H1 (cell line): ENCODE results near the gene ITGB5. TPM values are rescaled to one million over a fixed set of nuclear protein-coding genes. Genes with fewer than 3 reads are reported as not detected.

ENCODE experiments used
- CTCF ChIA-PET: fragments of 300-600 bp; sonication (Branson Sonifier 250); formaldehyde crosslinking; loops from one replicate; lab custom pipeline; 2021; ENCODE audit not compliant: partially characterized antibody; lab: Charles Lee
- POLR2A ChIA-PET: fragments of 300-600 bp; sonication (Branson Sonifier 250); formaldehyde crosslinking; loops from one replicate; lab custom pipeline; 2021; ENCODE audit warnings: inconsistent platforms; ENCODE audit not compliant: partially characterized antibody; lab: Charles Lee
- DNase-seq, 2 experiments: peaks; one replicate each; pipeline versions ENCODE4 v3.0.0 to v3.0.0-alpha.2; 2010 to 2022; ENCODE audit warnings: low spot score in 2 of 2, low read depth in 1 of 2, mixed read lengths in 1 of 2
- FAIRE-seq: peaks from 2 replicates; lab custom pipeline; 2011; peaks lifted over from hg19 to GRCh38; lab: Jason Lieb, UNC
- H2AFZ ChIP-seq: 2 replicates; pipeline ENCODE4 v1.8.1; 2012; ENCODE audit warnings: low read length, inconsistent platforms
- H2AK5ac ChIP-seq: 2 replicates; pipeline ENCODE4 v1.6.1; 2013; ENCODE audit warnings: low read depth, low read length
- H2BK120ac ChIP-seq: replicated peaks from 2 replicates; pipeline ENCODE3; 2013; ENCODE audit warnings: low read depth, low read length, inconsistent platforms
- H2BK12ac ChIP-seq: 2 replicates; pipeline ENCODE4 v1.6.1; 2013; ENCODE audit warnings: low read depth, low read length
- H2BK15ac ChIP-seq: 2 replicates; pipeline ENCODE4 v1.6.1; 2013; ENCODE audit warnings: low read length
- H2BK20ac ChIP-seq: 2 replicates; pipeline ENCODE4 v1.6.1; 2013; ENCODE audit warnings: low read length
- H2BK5ac ChIP-seq: 2 replicates; pipeline ENCODE4 v1.6.1; 2013; ENCODE audit warnings: low read depth, low read length
- H3K14ac ChIP-seq: 2 replicates; pipeline ENCODE4 v1.6.1; 2013; ENCODE audit warnings: inconsistent platforms; ENCODE audit not compliant: insufficient read length
- H3K18ac ChIP-seq: 2 replicates; pipeline ENCODE4 v1.6.1; 2013; ENCODE audit warnings: low read length; ENCODE audit errors: extremely low read depth
- H3K23ac ChIP-seq: 2 replicates; pipeline ENCODE4 v1.6.1; 2013; ENCODE audit warnings: inconsistent platforms; ENCODE audit not compliant: insufficient read length
- H3K23me2 ChIP-seq: 2 replicates; pipeline ENCODE4 v1.6.1; 2013; ENCODE audit warnings: low read depth, low read length
- H3K27ac ChIP-seq: 2 replicates; pipeline ENCODE4 v1.6.1; 2011; ENCODE audit warnings: low read depth, low read length, inconsistent platforms
- H3K27me3 ChIP-seq, 4 experiments: replicated peaks in 1 of 4; 1 replicate in 1 of 4; 2 replicates in 3 of 4; pipeline versions ENCODE4 v1.6.1 to v1.8.1; 2011 to 2013; ENCODE audit warnings: low read length in 3 of 4, mild to moderate bottlenecking in 3 of 4, inconsistent platforms in 2 of 4, mixed read lengths in 2 of 4, moderate library complexity in 1 of 4; ENCODE audit not compliant: control insufficient read depth in 3 of 4, insufficient read depth in 3 of 4; ENCODE audit errors: extremely low read depth in 1 of 4
- H3K36me3 ChIP-seq, 4 experiments: 2 replicates each; pipeline versions ENCODE4 v1.6.1 to v1.8.1; 2011 to 2013; ENCODE audit warnings: mild to moderate bottlenecking in 4 of 4, low read length in 3 of 4, moderate library complexity in 2 of 4, control low read depth in 1 of 4, inconsistent platforms in 1 of 4; ENCODE audit not compliant: insufficient read depth in 4 of 4, control insufficient read depth in 2 of 4
- H3K4ac ChIP-seq: replicated peaks from 2 replicates; pipeline ENCODE3; 2013; ENCODE audit warnings: low read length, low read depth, mixed read lengths, inconsistent platforms; ENCODE audit not compliant: insufficient read length
- H3K4me1 ChIP-seq, 4 experiments: replicated peaks in 1 of 4; 1 replicate in 1 of 4; 2 replicates in 3 of 4; pipeline versions ENCODE4 v1.6.1 to v1.8.1; 2011 to 2013; ENCODE audit warnings: low read length in 3 of 4, inconsistent platforms in 2 of 4, mixed read lengths in 1 of 4; ENCODE audit not compliant: insufficient read depth in 4 of 4, control insufficient read depth in 3 of 4
- H3K4me2 ChIP-seq, 2 experiments: 2 replicates each; pipeline versions ENCODE4 v1.6.1 to v1.8.1; 2011 to 2013; ENCODE audit warnings: low read depth in 2 of 2, low read length in 2 of 2, control low read depth in 1 of 2, inconsistent platforms in 1 of 2, mild to moderate bottlenecking in 1 of 2; ENCODE audit not compliant: insufficient read depth in 1 of 2
- H3K4me3 ChIP-seq, 4 experiments: fragments of 200-600, 300-600 bp in 1 of 4; sonication (generic), shearing (Covaris generic), sonication (Bioruptor Twin) in 1 of 4; 2 replicates each; pipeline versions ENCODE4 v1.5.1 to v1.8.1; 2011 to 2016; ENCODE audit warnings: low read length in 4 of 4, low read depth in 3 of 4, control low read depth in 2 of 4, inconsistent platforms in 2 of 4, mild to moderate bottlenecking in 2 of 4, mixed read lengths in 1 of 4, moderate library complexity in 1 of 4; ENCODE audit not compliant: insufficient read depth in 2 of 4; ENCODE audit errors: extremely low read depth in 1 of 4
- H3K56ac ChIP-seq: replicated peaks from 2 replicates; pipeline ENCODE3; 2013; ENCODE audit warnings: low read depth, mild to moderate bottlenecking, mixed read lengths, low read length, inconsistent platforms; ENCODE audit not compliant: insufficient read length
- H3K79me1 ChIP-seq: 2 replicates; pipeline ENCODE4 v1.6.1; 2013; ENCODE audit warnings: low read depth, low read length, control low read depth
- H3K79me2 ChIP-seq, 2 experiments: 2 replicates each; pipeline versions ENCODE4 v1.6.1 to v1.8.1; 2012 to 2013; ENCODE audit warnings: low read length in 2 of 2, mild to moderate bottlenecking in 2 of 2, inconsistent platforms in 1 of 2; ENCODE audit not compliant: insufficient read depth in 2 of 2, control insufficient read depth in 1 of 2
- H3K9ac ChIP-seq, 4 experiments: replicated peaks in 1 of 4; 1 replicate in 1 of 4; 2 replicates in 3 of 4; pipeline versions ENCODE4 v1.6.1 to v1.8.1; 2011 to 2013; ENCODE audit warnings: low read depth in 3 of 4, low read length in 3 of 4, control low read depth in 2 of 4, mild to moderate bottlenecking in 2 of 4, moderate library complexity in 2 of 4, inconsistent platforms in 1 of 4; ENCODE audit errors: extremely low read depth in 1 of 4
- H3K9me3 ChIP-seq, 2 experiments: 2 replicates each; pipeline versions ENCODE4 v1.6.1 to v1.8.1; 2012 to 2013; ENCODE audit warnings: mild to moderate bottlenecking in 2 of 2, moderate library complexity in 2 of 2, control low read depth in 1 of 2, inconsistent platforms in 1 of 2, low read depth in 1 of 2, low read length in 1 of 2, mixed read lengths in 1 of 2; ENCODE audit not compliant: insufficient read depth in 2 of 2
- H4K20me1 ChIP-seq, 2 experiments: replicated peaks in 1 of 2; 2 replicates each; pipeline versions ENCODE3 to v1.8.1; 2011 to 2013; ENCODE audit warnings: inconsistent platforms in 2 of 2, low read length in 2 of 2, mild to moderate bottlenecking in 1 of 2; ENCODE audit not compliant: insufficient read depth in 2 of 2, control insufficient read depth in 1 of 2
- H4K5ac ChIP-seq: 2 replicates; pipeline ENCODE4 v1.6.1; 2013; ENCODE audit warnings: low read length, low read depth, mixed read lengths, inconsistent platforms; ENCODE audit not compliant: insufficient read length
- H4K8ac ChIP-seq: 2 replicates; pipeline ENCODE4 v1.8.0; 2013; ENCODE audit warnings: mild to moderate bottlenecking, moderate library complexity, low read length, inconsistent platforms; ENCODE audit not compliant: insufficient read depth; ENCODE audit errors: extremely low read depth
- H4K91ac ChIP-seq: replicated peaks from 2 replicates; pipeline ENCODE3; 2013; ENCODE audit warnings: low read length, mixed read lengths, inconsistent platforms; ENCODE audit not compliant: insufficient read length
- BRCA1 ChIP-seq: IDR thresholded peaks from 2 replicates; pipeline ENCODE4 v1.6.1; 2012; ENCODE audit warnings: low read depth, low read length, improper control_type of control experiment
- CEBPB ChIP-seq: IDR thresholded peaks from 2 replicates; pipeline ENCODE4 v1.6.1; 2012; ENCODE audit warnings: low read depth, low read length
- CHD1 ChIP-seq: IDR thresholded peaks from 2 replicates; pipeline ENCODE4 v1.6.1; 2012; ENCODE audit warnings: low read depth, low read length, improper control_type of control experiment
- EGR1 ChIP-seq: IDR thresholded peaks from 2 replicates; pipeline ENCODE4 v1.6.1; 2011; ENCODE audit warnings: low read depth, low read length, borderline replicate concordance
- FOSL1 ChIP-seq: IDR thresholded peaks from 2 replicates; pipeline ENCODE4 v1.6.1; 2011; ENCODE audit warnings: mild to moderate bottlenecking, low read depth, low read length, moderate library complexity; ENCODE audit not compliant: insufficient read depth
- GABPA ChIP-seq: IDR thresholded peaks from 2 replicates; pipeline ENCODE4 v1.6.1; 2011; ENCODE audit warnings: mild to moderate bottlenecking, low read length, moderate library complexity, borderline replicate concordance; ENCODE audit not compliant: insufficient read depth
- HDAC2 ChIP-seq, 2 experiments: fragments of 300-600 bp in 1 of 2; sonication (generic) in 1 of 2; IDR thresholded peaks; 2 replicates each; pipeline ENCODE4 v1.6.1; 2011 to 2012; ENCODE audit warnings: low read depth in 2 of 2, low read length in 2 of 2, mild to moderate bottlenecking in 2 of 2, moderate library complexity in 2 of 2, borderline replicate concordance in 1 of 2, inconsistent platforms in 1 of 2
- JUN ChIP-seq: IDR thresholded peaks from 2 replicates; pipeline ENCODE4 v1.6.1; 2011; ENCODE audit warnings: low read depth, mild to moderate bottlenecking, improper control_type of control experiment, low read length
- KDM1A ChIP-seq: fragments of 200-600, 300-600 bp; sonication (generic); IDR thresholded peaks from 2 replicates; pipeline ENCODE4 v1.7.1; 2016; ENCODE audit warnings: mild to moderate bottlenecking, low read length, borderline replicate concordance
- RBBP5 ChIP-seq: IDR thresholded peaks from 2 replicates; pipeline ENCODE4 v1.7.1; 2012; ENCODE audit warnings: low read depth, mild to moderate bottlenecking, inconsistent platforms, low read length, moderate library complexity, borderline replicate concordance
- SIN3A ChIP-seq, 2 experiments: IDR thresholded peaks in 1 of 2; conservative IDR thresholded peaks in 1 of 2; 2 replicates each; pipeline ENCODE4 v1.6.1; 2011 to 2012; ENCODE audit warnings: low read length in 2 of 2, improper control_type of control experiment in 1 of 2, low read depth in 1 of 2, mild to moderate bottlenecking in 1 of 2
- SIX5 ChIP-seq: IDR thresholded peaks from 2 replicates; pipeline ENCODE4 v1.6.1; 2011; ENCODE audit warnings: mild to moderate bottlenecking, low read depth, low read length
- TCF12 ChIP-seq: IDR thresholded peaks from 2 replicates; pipeline ENCODE4 v1.6.1; 2011; ENCODE audit warnings: low read depth, mild to moderate bottlenecking, low read length
- TEAD4 ChIP-seq: IDR thresholded peaks from 2 replicates; pipeline ENCODE4 v1.6.1; 2012; ENCODE audit warnings: low read depth, low read length, inconsistent platforms, mixed read lengths
- WGBS, 2 experiments: shearing (Covaris generic) in 1 of 2; methylation state at CpG; one replicate each; pipeline versions ENCODE4 v1.1.6 to v1.1.7; 2013 to 2015; ENCODE audit warnings: low lambda C conversion rate in 2 of 2, mixed read lengths in 2 of 2, inconsistent platforms in 1 of 2, low coverage in 1 of 2, missing lambda C conversion rate in 1 of 2; ENCODE audit not compliant: insufficient replicate concordance in 2 of 2, insufficient coverage in 1 of 2, insufficient read length in 1 of 2; ENCODE audit errors: extremely low coverage in 1 of 2, missing lambda C conversion rate in 1 of 2; 5-methylcytosine and 5-hydroxymethylcytosine counted together
- polyA plus RNA-seq, 7 experiments: library from polyadenylated mRNA; depleted of rRNA in 3 of 7; stranded (reverse) in 5 of 7; unstranded in 2 of 7; fragments of >200 nt in 5 of 7; fragments of 200-250 nt in 2 of 7; gene quantifications; 1 replicate in 5 of 7; 2 replicates in 1 of 7; 4 replicates in 1 of 7; pipeline versions ENCODE4 v1.2.1 to v1.2.3, GENCODE V29; 2011 to 2013; ENCODE audit warnings: missing spikeins in 2 of 7, mixed read lengths in 2 of 7
- total RNA-seq: library from RNA; stranded (reverse); fragmentation: NEBNext Ultra II Directional; extraction: Animal tissue kit (Norgen Biotek cat#: 25700); gene quantifications from 2 replicates; pipeline ENCODE4 v1.2.1, GENCODE V29; 2021

The ITGB5 gene
- total and polyA plus RNA-seq, 2 of the 8 experiments (the other 6 are each of a cell fraction or from before 2014, with no cell fraction given): 101 to 268 TPM

GRCh38 chr3:124767691-124768090 lies 119.5 kb downstream of the ITGB5 start:
- Histone ChIP-seq H2BK15ac (no peak overlapping the region), H4K20me1 (peaks cover 1 to 2% of the 10 kb centered on the region in 2 experiments), H3K23me2 (no peaks in the 10 kb centered on the region), H2AFZ (no peak overlapping the region), H3K56ac (no peak overlapping the region), H3K79me1 (no peaks in the 10 kb centered on the region), H3K27me3 (no peaks in the 10 kb centered on the region; a peak in 1 of 7 replicates), H3K4ac (no peak overlapping the region), H2AK5ac (no peak overlapping the region), H3K79me2 (no peaks in the 10 kb centered on the region), H3K9me3 (no peaks in the 10 kb centered on the region), H2BK5ac (no peak overlapping the region), H3K4me2 (no peak overlapping the region), H3K9ac (no peak overlapping the region), H3K14ac (no peak overlapping the region), H2BK120ac (no peak overlapping the region), H3K18ac (no peak overlapping the region), H3K4me1 (no peaks in the 10 kb centered on the region), H4K91ac (no peak overlapping the region), H2BK12ac (no peak overlapping the region), H3K36me3 (peaks cover 11 to 36% (median 31%) of the 10 kb centered on the region in 4 experiments; a peak in 7 of 8 replicates), H3K4me3 (no peak overlapping the region), H3K27ac (no peak overlapping the region), H4K5ac (no peak overlapping the region), H3K23ac (no peak overlapping the region), H4K8ac (no peak overlapping the region), H2BK20ac (no peak overlapping the region)
- DNase-seq: no peak
- 86% methylated on average over 6 of the region's 6 CpGs; no CpG with 5 or more reads in 1 of the 2 experiments for WGBS, 2 experiments
- FAIRE-seq: no peak
- ChIA-PET CTCF (interaction anchor here (0.9 to 11.6 kb wide), 6 partner anchors 10 to 159 kb away, joined by 3 to 173 read pairs (median 3); no protein-coding TSS in a partner anchor), POLR2A (no interaction called here)
- no peak for TF ChIP-seq HDAC2 (IDR thresholded peaks at IDR 0.05; ENCODE audit: borderline replicate concordance in 1 of 2, low read depth in 2 of 2, low read length in 2 of 2)
- TF ChIP-seq RBBP5: no peak
- no peak for TF ChIP-seq CEBPB
- no peak for TF ChIP-seq SIX5
- TF ChIP-seq BRCA1: no peak
- no peak for TF ChIP-seq EGR1
- TF ChIP-seq TEAD4: no peak
- TF ChIP-seq JUN: no peak
- no peak for TF ChIP-seq FOSL1
- TF ChIP-seq TCF12: no peak
- no peak for TF ChIP-seq CHD1
- TF ChIP-seq KDM1A: no peak
- no peak for TF ChIP-seq SIN3A (conservative IDR thresholded peaks at IDR 0.05 in 1 of 2, IDR thresholded peaks at IDR 0.05 in 1 of 2; ENCODE audit: low read depth in 1 of 2, low read length in 2 of 2)
- no peak for TF ChIP-seq GABPA
